Fibroblast of villous mesenchyme (primary cell): Measurements from ENCODE around the gene KDM2B. TPM values are rescaled to one million over a fixed set of nuclear protein-coding genes. Genes with fewer than 3 reads are reported as not detected.

Experiments
- DNase-seq: peaks from one replicate; pipeline ENCODE4 v3.0.0-alpha.2; 2010; ENCODE audit warnings: low read depth
- H3K4me3 ChIP-seq: 2 replicates; pipeline ENCODE4 v1.5.1; 2011; ENCODE audit warnings: low read depth, mild to moderate bottlenecking, low read length
- CTCF ChIP-seq: IDR thresholded peaks from 2 replicates; pipeline ENCODE4 v1.5.1; 2012; ENCODE audit warnings: low read depth, mild to moderate bottlenecking, low read length; ENCODE audit not compliant: insufficient read depth
- total RNA-seq: library from RNA; depleted of rRNA; stranded (reverse); fragments of >200 nt; gene quantifications from 2 replicates; pipeline ENCODE4 v1.2.3, GENCODE V29; 2012

The KDM2B gene
- total RNA-seq, 1 donor: 28.1 TPM

- DNase-seq: no peak
- H3K4me3 ChIP-seq: no peak overlapping the region
- no peak for TF ChIP-seq CTCF
Measured at GRCh38 chr12:121571920-121572319, 8.9 kb downstream of the KDM2B start.

- H3K4me3 ChIP-seq: no peak overlapping the region
- DNase-seq: peak; percentile 84
- TF ChIP-seq CTCF: no peak
Measured at GRCh38 chr12:121570467-121571283, 10.1 kb downstream of the KDM2B start.

- no peak for TF ChIP-seq CTCF
- no peak overlapping the region for H3K4me3 ChIP-seq
- DNase-seq: peak; percentile 60
Measured at GRCh38 chr12:121568971-121569751, 11.7 kb downstream of the KDM2B start.

- DNase-seq: no peak
- no peak overlapping the region for H3K4me3 ChIP-seq
- no peak for TF ChIP-seq CTCF
Measured at GRCh38 chr12:121568518-121568917, 12.3 kb downstream of the KDM2B start.

- DNase-seq: no peak
- TF ChIP-seq CTCF: no peak
- no peak overlapping the region for H3K4me3 ChIP-seq
Measured at GRCh38 chr12:121565076-121565475, 15.7 kb downstream of the KDM2B start.

GRCh38 chr12:121562488-121562887, 18.3 kb downstream of the KDM2B start:
- no peak for TF ChIP-seq CTCF
- DNase-seq: no peak
- no peak overlapping the region for H3K4me3 ChIP-seq
